GM18870 (cell line): ENCODE results near the gene COL15A1.
"Not testable (repeated sequence)": the region's sequence is repeated elsewhere in the genome, so short reads cannot be mapped to it uniquely, and the experiment has no call there.

Experiments
- ATAC-seq: cut with Tn5 transposase; IDR thresholded peaks from one replicate; pipeline ENCODE4 v1.9.1; 2021; ENCODE audit warnings: moderate library complexity; ENCODE audit not compliant: unreplicated experiment

Gene COL15A1

GRCh38 chr9:98943682-98944056, at the start of gene COL15A1:
COL15A1 (plus strand) TSS chr9:98943907; CDS start chr9:98944062, 155 bp downstream.
- ATAC-seq: no peak

- ATAC-seq: no peak
Measured at GRCh38 chr9:98894171-98894570, 49.5 kb upstream of the COL15A1 start.

GRCh38 chr9:98894761-98895160, 48.9 kb upstream of the COL15A1 start:
- ATAC-seq: no peak

GRCh38 chr9:98896632-98897031, 47.1 kb upstream of the COL15A1 start:
- ATAC-seq: no peak

- no peak for ATAC-seq
Measured at GRCh38 chr9:98897745-98898144, 46.0 kb upstream of the COL15A1 start.

- no peak for ATAC-seq
Measured at GRCh38 chr9:98899408-98900056, 44.2 kb upstream of the COL15A1 start.

GRCh38 chr9:98900244-98900643, 43.5 kb upstream of the COL15A1 start:
- no peak for ATAC-seq

- no peak for ATAC-seq
Measured at GRCh38 chr9:98900725-98901124, 43.0 kb upstream of the COL15A1 start.

- ATAC-seq: not testable (repeated sequence)
Measured at GRCh38 chr9:98901843-98902242, 41.9 kb upstream of the COL15A1 start.

GRCh38 chr9:98902516-98902915, 41.2 kb upstream of the COL15A1 start:
- ATAC-seq: no peak

GRCh38 chr9:98902925-98903324, 40.8 kb upstream of the COL15A1 start:
- ATAC-seq: no peak

- no peak for ATAC-seq
Measured at GRCh38 chr9:98903961-98904411, 39.7 kb upstream of the COL15A1 start.

- ATAC-seq: no peak
Measured at GRCh38 chr9:98905015-98905414, 38.7 kb upstream of the COL15A1 start.

GRCh38 chr9:98906273-98907040, 37.2 kb upstream of the COL15A1 start:
- ATAC-seq: no peak

- no peak for ATAC-seq
Measured at GRCh38 chr9:98907055-98907454, 36.7 kb upstream of the COL15A1 start.

- no peak for ATAC-seq
Measured at GRCh38 chr9:98908897-98909634, 34.6 kb upstream of the COL15A1 start.

GRCh38 chr9:98909935-98910334, 33.8 kb upstream of the COL15A1 start:
- ATAC-seq: no peak

- ATAC-seq: no peak
Measured at GRCh38 chr9:98911042-98911441, 32.7 kb upstream of the COL15A1 start.

- not testable (repeated sequence) for ATAC-seq
Measured at GRCh38 chr9:98911738-98912137, 32.0 kb upstream of the COL15A1 start.

- ATAC-seq: no peak
Measured at GRCh38 chr9:98912450-98912849, 31.3 kb upstream of the COL15A1 start.

GRCh38 chr9:98913044-98913443, 30.7 kb upstream of the COL15A1 start:
- ATAC-seq: no peak

GRCh38 chr9:98913705-98914104, 30.0 kb upstream of the COL15A1 start:
- no peak for ATAC-seq
